C4-2B (cell line): ENCODE results near the gene OTUD7B.

Source experiments
- CTCF ChIP-seq: fragments of 450-650 bp; conservative IDR thresholded peaks from 2 replicates; pipeline ENCODE4 v1.5.1; 2017; ENCODE audit warnings: mild to moderate bottlenecking
- ZFX ChIP-seq: fragments of 450-650 bp; IDR thresholded peaks from 2 replicates; pipeline ENCODE4 v1.6.1; 2017

GRCh38 chr1:149967646-149968045 lies 42.9 kb downstream of the OTUD7B start:
- TF ChIP-seq CTCF (no peak), ZFX (no peak)
